HG03460 (cell line): ENCODE measurements around the gene GHR.
"Not testable (repeated sequence)": the region's sequence is repeated elsewhere in the genome, so short reads cannot be mapped to it uniquely, and the experiment has no call there.

ENCODE experiments used
- ATAC-seq: cut with Tn5 transposase; IDR thresholded peaks from one replicate; pipeline ENCODE4 v1.9.1; 2021; ENCODE audit not compliant: unreplicated experiment

GHR gene

DNA sequence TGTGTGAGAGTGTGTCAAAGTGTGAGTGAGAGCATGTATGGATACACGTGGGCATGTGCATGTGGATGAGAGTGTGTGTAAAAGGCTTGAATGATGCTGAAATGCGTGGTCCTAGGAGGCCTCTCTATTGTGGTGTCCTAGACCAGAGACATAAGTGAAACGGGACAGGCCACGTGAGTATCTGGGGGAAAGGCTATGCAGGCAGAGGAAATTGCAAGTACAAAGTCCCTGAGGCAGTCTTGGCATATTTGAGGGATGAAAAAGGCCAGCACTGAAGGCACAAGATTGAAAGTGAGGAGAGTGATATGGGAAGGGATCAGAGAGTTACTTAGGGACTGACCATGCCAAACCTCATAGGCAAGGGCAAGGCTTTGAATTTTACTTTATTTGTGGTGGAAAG lies 266.2 kb downstream of the GHR start:
- no peak for ATAC-seq

DNA sequence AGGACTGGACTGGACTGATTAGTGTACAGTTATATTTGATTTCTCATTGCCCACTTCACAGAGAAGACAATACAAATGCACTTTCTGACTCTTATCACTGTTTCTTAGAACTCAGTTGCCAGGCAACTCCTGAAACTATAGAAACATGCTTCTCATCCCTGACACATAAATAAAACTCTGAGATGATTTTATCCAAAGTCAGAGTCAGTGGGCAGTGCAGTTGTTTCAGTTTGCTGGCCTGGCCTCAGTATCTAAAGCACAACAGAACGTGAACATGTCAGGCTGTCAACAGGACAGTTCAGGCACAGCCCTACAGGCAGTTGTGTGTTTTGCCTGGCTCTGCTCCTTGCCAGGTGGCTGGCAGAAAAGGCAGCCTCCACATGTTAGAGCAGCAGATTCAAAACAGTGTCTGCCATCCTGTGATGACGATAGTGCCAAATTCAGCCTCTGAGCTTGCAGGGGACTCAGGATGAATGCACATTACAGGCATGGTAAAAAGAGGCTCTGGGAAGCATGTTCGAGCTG lies 268.2 kb downstream of the GHR start:
- ATAC-seq: no peak

DNA sequence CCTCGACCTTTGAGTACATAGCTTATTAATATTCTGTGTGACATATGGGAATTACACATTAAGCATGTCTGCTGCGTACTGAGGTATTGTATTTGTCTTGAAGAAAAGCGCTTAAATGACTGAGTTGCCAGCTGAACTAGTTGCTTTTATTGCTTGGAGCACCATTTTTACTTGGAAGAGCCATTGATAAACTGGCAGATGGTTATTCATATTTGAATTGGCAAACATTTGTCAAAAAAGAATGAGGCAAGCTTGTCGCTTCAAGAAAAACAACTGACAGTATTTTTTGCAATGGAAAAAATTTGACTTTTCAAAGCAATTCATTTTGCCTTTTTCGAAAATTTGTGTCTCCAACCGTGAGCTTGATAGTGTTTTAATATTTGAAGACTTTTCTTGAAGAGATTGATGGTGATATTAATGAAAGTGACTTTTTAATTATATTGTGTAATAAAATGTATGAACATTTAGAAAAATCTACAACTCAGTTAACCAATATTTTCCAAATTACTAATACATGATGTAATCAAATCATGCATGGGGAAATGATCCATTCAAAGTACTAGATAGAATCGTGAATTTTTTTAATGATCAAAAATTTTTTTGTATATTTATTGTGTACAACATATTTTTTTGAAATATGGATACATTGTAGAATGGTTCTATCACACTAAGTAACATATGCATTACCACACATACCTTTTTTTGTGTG lies 278.3 kb downstream of the GHR start:
- ATAC-seq: no peak

DNA sequence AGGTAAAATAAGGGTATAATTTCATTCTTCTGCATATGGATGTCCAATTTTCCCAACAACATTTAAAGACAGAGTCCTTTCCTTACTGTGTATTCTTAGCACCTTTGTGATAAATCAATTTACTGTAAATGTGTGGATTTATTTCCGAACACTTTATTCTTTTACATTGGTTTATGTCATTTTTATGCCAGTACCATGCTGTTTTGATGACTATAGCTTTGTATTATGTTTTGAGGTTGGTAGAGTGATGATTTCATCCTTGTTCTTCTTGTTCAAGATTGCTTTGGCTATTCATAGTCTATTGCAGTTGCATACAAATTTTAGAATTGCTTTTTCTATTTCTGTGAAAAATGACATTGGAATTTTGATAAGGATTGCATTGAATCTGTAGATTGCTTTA lies 280.0 kb downstream of the GHR start:
- no peak for ATAC-seq

DNA sequence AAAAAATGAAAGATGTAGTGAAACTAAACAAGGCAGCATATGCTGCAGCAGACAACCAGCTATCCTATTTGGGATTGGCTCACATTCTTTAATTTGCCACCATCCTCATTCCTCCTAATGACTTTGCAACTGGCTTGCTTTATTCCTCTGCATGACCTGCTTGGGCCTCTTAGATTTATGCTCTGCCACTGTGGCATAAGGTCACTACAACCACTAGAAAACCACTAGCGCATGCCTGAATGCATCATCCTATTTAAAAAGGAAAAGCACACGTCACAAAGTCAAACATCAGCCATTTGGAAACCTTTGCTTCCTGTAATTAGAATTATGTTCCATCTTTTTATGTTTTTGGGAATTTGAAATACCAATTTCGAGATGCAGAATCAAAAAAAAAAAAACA lies 292.5 kb downstream of the GHR start:
- no peak for ATAC-seq

DNA sequence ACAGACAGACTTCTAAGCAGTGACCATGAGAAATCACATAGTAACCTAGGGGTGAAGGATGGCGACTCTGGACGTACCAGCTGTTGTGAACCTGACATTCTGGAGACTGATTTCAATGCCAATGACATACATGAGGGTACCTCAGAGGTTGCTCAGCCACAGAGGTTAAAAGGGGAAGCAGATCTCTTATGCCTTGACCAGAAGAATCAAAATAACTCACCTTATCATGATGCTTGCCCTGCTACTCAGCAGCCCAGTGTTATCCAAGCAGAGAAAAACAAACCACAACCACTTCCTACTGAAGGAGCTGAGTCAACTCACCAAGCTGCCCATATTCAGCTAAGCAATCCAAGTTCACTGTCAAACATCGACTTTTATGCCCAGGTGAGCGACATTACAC lies 295.4 kb downstream of the GHR start:
- ATAC-seq: peak; percentile 86

DNA sequence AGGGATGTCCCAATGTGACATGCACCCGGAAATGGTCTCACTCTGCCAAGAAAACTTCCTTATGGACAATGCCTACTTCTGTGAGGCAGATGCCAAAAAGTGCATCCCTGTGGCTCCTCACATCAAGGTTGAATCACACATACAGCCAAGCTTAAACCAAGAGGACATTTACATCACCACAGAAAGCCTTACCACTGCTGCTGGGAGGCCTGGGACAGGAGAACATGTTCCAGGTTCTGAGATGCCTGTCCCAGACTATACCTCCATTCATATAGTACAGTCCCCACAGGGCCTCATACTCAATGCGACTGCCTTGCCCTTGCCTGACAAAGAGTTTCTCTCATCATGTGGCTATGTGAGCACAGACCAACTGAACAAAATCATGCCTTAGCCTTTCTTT lies 295.8 kb downstream of the GHR start:
- ATAC-seq: peak; percentile 9

- ATAC-seq: no peak
These were observed 297.0 kb downstream of the GHR start for GRCh38 chr5:42720251-42720650.

- ATAC-seq: no peak
These were observed 298.2 kb downstream of the GHR start for GRCh38 chr5:42721484-42721883.

DNA sequence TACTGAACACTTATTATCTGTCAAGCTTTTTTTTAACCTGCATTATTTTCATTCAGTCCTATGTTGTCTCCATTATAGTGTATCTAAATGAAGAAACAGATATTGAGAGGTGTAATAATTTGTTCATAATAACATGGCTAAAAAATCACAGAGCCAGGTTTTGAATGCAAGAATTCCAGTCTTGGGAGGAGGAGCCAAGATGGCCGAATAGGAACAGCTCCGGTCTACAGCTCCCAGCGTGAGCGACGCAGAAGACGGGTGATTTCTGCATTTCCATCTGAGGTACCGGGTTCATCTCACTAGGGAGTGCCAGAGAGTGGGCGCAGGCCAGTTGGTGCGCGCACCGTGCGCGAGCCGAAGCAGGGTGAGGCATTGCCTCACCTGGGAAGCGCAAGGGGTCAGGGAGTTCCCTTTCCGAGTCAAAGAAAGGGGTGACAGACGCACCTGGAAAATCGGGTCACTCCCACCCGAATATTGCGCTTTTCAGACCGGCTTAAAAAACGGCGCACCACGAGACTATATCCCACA lies 311.4 kb downstream of the GHR start:
- not testable (repeated sequence) for ATAC-seq

GRCh38 chr5:42740920-42741319 lies 317.7 kb downstream of the GHR start:
- no peak for ATAC-seq

DNA sequence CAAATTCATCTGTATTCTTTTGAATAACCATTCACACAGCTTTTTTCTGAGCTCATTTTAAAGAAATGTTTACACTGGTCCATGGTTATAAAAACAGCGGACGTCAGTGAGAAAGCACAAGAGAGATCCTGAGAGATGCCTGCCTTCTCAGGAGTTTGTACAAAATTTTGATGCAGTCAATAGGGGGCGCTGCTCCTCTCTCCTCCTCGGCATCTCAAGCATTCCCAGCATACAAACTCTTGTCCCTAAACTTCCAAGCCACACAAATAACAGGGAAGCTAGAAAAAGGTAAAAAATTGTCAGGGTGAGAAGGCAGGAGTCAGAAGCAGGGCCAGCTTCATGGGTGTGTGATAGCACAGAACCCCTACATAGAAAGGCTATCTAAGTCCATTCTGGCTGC lies 322.2 kb downstream of the GHR start:
- no peak for ATAC-seq

GRCh38 chr5:42745856-42746255 lies 322.6 kb downstream of the GHR start:
- no peak for ATAC-seq

DNA sequence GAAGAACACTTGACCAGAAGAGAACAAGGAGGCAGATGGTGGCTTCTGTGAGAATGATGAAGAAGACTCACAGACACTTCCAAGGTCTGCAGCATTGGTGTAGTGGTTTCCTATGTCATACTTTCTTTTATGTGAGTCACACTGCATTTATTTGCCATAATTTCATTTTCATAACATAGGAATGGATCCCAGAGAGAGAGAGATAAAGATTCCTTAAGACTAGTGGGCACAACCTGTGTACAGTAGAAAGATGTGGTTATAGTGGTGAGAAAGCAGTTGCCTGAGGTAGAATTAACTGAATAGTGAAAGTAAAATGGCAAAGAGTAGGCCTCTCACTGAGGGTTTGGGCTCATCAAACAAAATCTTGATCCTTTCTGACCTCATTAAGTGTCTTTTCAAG lies 325.8 kb downstream of the GHR start:
- no peak for ATAC-seq

- ATAC-seq: no peak
These were observed 327.3 kb downstream of the GHR start for GRCh38 chr5:42750507-42750906.

GRCh38 chr5:42751044-42751443 lies 327.8 kb downstream of the GHR start:
- no peak for ATAC-seq

DNA sequence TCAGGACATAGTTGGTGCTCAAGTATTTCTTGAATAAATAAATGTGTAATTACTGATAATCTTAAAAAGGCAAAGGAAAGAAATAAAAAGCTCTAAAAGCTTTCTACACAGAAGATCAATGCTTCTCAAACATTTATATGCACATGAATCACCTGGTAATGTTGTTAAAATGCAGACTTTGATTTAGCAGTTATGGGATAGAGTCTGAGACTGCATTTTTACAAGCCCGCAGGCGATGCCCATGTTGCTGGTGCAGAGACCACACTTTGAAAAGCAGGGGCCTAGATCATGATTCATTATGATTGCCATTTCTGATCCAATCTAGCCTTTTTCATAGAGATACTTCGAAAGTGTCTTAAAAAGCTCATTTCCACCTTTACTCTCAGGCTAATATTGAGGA lies 329.9 kb downstream of the GHR start:
- no peak for ATAC-seq

DNA sequence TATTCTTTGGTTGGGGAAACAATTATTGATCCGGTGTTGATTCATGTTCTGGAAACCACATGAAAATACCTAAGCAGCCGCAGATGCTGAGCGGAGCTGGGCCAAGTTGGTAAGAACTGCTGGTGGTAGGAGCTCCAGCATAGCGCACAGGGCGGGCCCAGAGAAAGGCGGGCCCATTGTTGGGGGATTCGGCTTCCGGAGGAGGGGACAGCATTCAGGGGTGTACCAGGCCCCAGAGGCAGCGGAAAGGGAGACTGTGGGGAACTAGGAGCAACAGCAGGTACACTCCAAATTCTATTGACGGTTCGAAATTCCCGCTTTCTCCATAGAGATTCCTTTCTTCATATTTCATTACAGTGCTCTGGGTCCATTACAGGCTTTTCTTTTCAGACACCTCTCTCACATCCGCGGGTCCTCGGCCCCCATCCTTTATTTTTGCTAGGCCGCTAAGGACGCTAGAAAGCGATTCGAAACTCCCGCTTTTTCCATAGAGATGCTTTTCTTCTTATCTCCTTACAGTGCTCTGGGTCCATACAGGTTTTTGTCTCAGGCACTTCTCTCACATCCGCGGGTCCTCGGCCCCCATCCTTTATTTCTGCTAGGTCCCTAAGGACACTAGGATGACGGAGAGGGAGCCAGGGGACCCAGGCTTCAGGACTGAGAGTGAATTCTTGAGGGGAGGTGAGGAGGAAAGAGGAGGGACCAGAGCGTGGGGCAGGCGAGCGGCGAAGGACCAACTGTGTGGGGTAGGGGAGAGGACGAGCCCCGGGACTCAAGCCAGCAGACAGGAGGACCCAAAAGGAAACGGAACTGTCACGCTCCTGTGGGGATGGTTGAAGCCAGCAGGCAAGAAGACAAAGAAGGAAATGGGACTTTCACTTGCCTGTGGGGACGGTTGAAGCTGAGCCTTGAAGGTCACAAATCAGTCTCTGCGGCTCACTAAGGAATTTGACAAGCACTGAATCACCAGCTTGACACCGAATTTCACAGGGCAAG lies 333.7 kb downstream of the GHR start, which contains the start of gene CCDC152:
TSS of gene CCDC152 (plus strand) at position 213 of the 996 bp plus-strand sequence. CDS start 2,304 bp downstream, outside the sequence.
- peak; percentile 91 for ATAC-seq

- no peak for ATAC-seq
These were observed 336.2 kb downstream of the GHR start for GRCh38 chr5:42759456-42759855.

DNA sequence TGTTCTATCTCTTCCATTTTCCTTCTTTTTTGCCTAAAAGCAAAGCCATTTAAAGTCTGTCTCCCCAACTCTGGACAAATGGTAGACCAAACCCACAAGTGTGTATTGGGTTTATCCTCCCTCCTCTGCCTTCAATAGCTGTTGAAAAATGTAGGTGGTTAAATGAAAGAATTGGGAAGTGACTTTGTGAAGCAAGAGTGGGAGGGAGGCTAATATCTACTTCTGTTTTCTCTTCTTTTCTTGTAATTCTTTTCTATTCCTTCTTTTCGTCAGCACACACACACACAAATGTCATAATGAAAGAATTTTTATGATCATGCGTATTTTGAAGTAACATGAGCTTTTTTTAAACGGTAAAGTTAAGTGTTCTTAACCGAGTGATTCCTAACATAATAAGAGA lies 337.2 kb downstream of the GHR start:
- no peak for ATAC-seq

DNA sequence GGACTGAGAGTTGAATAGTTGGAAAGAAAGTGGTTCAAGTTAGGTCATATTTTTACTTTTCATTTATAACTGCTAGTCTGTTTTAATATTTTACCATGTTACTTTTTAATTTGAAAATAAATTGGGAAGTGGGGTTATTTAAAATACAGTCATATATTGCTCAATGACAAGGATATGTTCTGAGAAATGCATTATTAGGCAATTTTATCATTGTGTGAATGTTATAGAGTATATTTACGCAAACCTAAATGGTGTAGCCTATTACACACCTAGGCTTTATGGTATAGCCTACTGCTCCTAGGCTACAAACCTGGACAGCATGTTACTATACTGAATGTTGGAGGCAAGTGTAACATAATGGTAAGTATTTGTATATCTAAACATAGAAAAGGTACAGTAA lies 338.6 kb downstream of the GHR start:
- ATAC-seq: no peak
